Fibroblast of the aortic adventitia (primary cell): ENCODE measurements around the gene RMND5A. TPM values are rescaled to one million over a fixed set of nuclear protein-coding genes. Genes with fewer than 3 reads are reported as not detected.

Experiments used
- DNase-seq: peaks from one replicate; pipeline ENCODE4 v3.0.0-alpha.2; 2010; ENCODE audit warnings: low read depth
- H3K4me3 ChIP-seq: 2 replicates; pipeline ENCODE4 v1.5.1; 2011; ENCODE audit warnings: low read depth, mild to moderate bottlenecking, control low read depth, low read length, moderate library complexity
- CTCF ChIP-seq: IDR thresholded peaks from 2 replicates; pipeline ENCODE4 v1.5.1; 2011; ENCODE audit warnings: mild to moderate bottlenecking, low read length, control low read depth, inconsistent platforms; ENCODE audit not compliant: insufficient read depth
- total RNA-seq: library from RNA; depleted of rRNA; stranded (reverse); fragments of >200 nt; gene quantifications from 2 replicates; pipeline ENCODE4 v1.2.3, GENCODE V29; 2012; ENCODE audit warnings: low replicate concordance

RMND5A gene
- 18.8 and 20.2 TPM in 2 replicates for total RNA-seq

GRCh38 chr2:86719637-86720539 lies at the start of gene RMND5A:
TSS of gene RMND5A (plus strand) at chr2:86720291. CDS start at chr2:86720668, 377 bp downstream.
- peak; percentile 90 for DNase-seq
- peak within 1 kb of the TSS; percentile 68 for H3K4me3 ChIP-seq

GRCh38 chr2:86671337-86671981 lies 48.6 kb upstream of the RMND5A start:
- peak; percentile 28 for DNase-seq
- H3K4me3 ChIP-seq: no peak overlapping the region
- no peak for TF ChIP-seq CTCF

- no peak for DNase-seq
- no peak overlapping the region for H3K4me3 ChIP-seq
- no peak for TF ChIP-seq CTCF
Observed at GRCh38 chr2:86672027-86672545, 48.0 kb upstream of the RMND5A start.

- no peak for TF ChIP-seq CTCF
- no peak overlapping the region for H3K4me3 ChIP-seq
Observed at GRCh38 chr2:86673011-86673410, 47.1 kb upstream of the RMND5A start.

DNA sequence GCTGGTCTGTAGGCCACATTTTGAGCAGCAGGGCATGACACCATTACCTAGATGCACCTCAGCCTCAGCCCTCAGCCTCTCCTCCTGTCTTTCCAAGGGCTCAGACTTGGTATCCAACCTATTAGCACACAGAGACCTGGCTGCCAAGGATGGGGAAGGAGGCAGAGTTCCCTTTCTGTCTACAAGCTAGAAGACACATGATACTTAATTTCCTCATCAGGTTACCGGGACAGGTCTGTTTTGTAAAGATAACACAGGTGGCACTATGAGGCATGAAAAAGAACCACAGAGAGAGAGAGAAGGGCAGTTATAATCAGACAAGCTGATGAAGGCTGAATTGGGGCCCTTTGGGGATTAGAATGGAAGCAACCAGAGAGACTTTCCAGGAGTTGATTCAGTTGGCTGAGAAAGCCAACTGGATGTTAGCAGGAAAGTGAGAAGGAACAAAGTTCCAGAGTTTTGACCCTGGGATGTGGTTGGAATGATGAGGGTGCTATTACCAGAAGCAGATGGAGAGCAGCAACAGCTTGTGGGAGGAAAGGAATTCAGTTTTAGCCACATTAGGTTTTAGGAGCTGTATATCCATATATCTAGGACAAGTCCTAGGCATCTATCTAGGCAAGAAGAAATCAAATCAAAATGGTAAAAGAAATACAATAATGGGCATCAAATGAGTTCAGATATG lies 46.0 kb upstream of the RMND5A start:
- DNase-seq: peak; percentile 4
- TF ChIP-seq CTCF: no peak
- no peak overlapping the region for H3K4me3 ChIP-seq

More at GRCh38 chr2:86673011-86673410, 47.1 kb upstream of the RMND5A start:
- DNase-seq: no peak

DNA sequence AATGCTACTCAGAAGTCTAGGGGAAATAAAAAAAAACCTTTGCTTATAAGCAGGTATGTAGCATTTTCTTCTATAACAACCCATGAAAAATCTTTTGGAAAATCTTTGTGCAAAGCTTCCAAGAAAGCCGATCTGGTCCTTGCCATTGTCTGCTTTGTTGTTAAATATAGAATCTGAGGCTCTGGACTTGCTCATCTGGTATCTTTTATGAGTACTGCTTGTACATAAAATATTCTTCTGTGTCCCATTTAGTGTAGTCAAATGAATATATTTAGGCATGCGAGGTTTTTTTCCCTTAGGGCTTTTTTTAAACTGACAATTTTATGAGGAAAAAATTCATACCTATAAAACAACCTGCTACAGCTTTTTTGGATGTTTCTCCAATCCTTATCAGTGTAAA lies 45.0 kb upstream of the RMND5A start:
- no peak for DNase-seq
- H3K4me3 ChIP-seq: no peak overlapping the region
- TF ChIP-seq CTCF: no peak

- no peak for TF ChIP-seq CTCF
- DNase-seq: no peak
- H3K4me3 ChIP-seq: no peak overlapping the region
Observed at GRCh38 chr2:86675511-86676015, 44.5 kb upstream of the RMND5A start.
